GM12874 (cell line): ENCODE measurements around the gene PDZRN3.

Experiments
- TF ChIP-seq, protein P1 (sequence below): IDR thresholded peaks from 2 replicates; pipeline ENCODE4 v1.5.1; 2011; ENCODE audit warnings: low read depth, mild to moderate bottlenecking, control low read depth, low read length, moderate library complexity; ENCODE audit not compliant: insufficient read depth

Gene PDZRN3

GRCh38 chr3:73415118-73415517, 209.6 kb downstream of the PDZRN3 start:
- TF ChIP-seq, protein P1, sequence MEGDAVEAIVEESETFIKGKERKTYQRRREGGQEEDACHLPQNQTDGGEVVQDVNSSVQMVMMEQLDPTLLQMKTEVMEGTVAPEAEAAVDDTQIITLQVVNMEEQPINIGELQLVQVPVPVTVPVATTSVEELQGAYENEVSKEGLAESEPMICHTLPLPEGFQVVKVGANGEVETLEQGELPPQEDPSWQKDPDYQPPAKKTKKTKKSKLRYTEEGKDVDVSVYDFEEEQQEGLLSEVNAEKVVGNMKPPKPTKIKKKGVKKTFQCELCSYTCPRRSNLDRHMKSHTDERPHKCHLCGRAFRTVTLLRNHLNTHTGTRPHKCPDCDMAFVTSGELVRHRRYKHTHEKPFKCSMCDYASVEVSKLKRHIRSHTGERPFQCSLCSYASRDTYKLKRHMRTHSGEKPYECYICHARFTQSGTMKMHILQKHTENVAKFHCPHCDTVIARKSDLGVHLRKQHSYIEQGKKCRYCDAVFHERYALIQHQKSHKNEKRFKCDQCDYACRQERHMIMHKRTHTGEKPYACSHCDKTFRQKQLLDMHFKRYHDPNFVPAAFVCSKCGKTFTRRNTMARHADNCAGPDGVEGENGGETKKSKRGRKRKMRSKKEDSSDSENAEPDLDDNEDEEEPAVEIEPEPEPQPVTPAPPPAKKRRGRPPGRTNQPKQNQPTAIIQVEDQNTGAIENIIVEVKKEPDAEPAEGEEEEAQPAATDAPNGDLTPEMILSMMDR: no peak

DNA sequence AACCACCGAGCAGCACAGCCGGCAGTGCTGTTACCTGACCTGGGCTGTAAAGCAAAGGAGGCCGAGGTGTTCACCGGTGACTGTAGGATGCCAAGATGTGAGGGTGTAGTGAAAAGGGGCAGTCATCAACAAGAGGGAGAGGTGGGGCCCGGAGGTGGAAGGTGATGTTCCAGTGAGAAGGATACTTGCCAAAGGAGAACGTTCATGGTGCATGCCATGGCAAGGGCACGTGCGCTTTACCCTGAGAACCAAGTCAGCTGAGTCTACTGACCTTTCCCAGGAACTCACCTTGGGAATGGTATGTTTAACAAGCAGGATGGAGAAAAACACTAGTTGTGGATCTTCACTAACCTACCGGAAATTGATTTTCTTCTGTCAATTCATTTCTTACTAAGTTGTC, 211.1 kb downstream of the PDZRN3 start:
- TF ChIP-seq, protein P1: no peak

GRCh38 chr3:73411993-73412392, 212.7 kb downstream of the PDZRN3 start:
- TF ChIP-seq, protein P1: no peak

GRCh38 chr3:73411545-73411944, 213.2 kb downstream of the PDZRN3 start:
- TF ChIP-seq, protein P1: no peak

DNA sequence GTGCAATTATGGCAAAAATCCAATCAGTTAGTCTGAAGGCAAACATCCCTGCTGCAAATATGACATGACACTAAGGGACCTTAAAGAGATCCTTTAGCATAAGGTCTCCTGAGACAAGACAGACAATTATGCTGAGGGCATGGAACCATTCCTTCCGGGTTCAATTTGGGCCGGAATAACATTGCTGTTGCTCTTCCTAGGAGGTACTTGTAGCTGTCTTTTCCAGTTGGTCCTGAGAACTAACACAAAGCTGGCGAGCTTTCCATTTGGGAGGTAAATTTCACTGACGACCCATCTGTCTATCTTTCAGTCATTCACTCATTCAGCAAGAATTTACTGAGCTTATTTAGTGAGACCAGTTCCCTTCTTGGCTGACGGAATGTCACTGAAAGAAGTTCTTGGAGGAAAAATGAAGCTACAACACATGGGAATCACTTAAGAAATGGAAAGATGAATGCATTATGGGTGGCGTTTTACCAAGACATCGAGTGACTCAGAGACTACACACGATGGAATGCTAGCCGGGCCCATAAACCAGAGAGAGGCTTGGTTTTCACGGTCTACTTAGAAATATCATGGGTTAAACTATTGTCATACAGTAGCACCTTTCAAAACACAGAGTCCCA, 215.5 kb downstream of the PDZRN3 start:
- TF ChIP-seq, protein P1: no peak

DNA sequence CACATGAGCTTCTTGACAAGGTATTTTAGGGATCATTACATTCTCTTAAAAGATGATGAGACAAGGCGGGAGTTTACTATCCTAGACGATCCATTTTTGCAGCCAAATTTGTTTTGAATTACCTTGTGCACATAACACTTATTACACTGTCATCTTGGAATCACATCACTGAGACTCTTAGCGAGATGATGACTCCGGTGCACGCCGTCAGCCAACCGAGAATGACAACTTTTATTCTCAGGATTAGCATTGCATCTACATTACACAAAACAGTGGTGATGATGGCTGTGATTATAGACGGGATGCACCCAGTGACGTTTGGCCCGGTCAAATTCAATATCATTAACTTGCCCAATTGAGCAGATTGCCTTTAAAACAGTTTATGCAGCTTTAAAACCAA, 216.1 kb downstream of the PDZRN3 start:
- TF ChIP-seq, protein P1: no peak

DNA sequence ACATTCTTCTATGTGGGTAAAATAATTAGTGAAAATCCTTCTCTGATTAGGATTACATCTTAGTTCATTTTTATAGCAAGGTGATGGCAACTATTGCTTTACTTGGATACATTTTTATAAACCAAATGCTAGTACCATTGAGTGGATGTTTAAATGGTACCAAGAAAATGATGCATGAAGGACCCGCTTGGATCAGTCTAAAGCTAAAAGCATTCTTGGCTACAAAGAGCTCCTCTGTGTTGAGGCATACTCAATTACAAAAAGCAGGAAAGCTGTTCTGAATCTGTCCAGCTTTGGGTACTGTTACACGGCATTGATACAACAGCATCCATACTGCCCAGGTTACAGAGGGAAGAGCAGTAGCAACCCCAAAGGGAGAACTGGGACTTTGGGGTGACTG, 217.2 kb downstream of the PDZRN3 start:
- TF ChIP-seq, protein P1: no peak

DNA sequence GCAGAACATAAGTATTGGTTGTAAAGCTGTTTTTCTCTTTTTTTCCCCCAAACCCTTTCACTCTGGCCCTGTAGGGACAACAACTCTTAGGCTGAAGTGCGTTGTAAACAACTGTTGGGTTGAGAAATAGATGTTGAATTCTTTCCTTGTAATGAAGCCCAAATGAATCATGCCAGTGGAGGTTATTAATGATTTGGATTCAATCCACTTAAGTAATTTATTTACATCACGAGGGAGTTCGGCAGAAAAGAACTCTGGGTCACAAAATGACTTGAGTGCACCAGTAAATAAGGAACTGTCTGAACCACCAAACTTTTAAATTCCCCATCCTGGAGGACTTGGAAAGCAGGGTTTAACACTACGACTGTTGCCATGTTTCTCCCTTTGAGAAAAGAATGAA, 218.9 kb downstream of the PDZRN3 start:
- TF ChIP-seq, protein P1: no peak
